Mesenchymal stem cell (in vitro differentiated cells and primary cell): ENCODE results near the gene LGR6.

Experiments used
- DNase-seq: peaks from one replicate; pipeline ENCODE4 v3.0.0-alpha.2; 2013
- H2AFZ ChIP-seq: one replicate; pipeline ENCODE4 v1.6.1; 2013; ENCODE audit warnings: low read depth, mild to moderate bottlenecking, control low read depth, inconsistent platforms, low read length, moderate library complexity
- H2AK5ac ChIP-seq: 2 replicates; pipeline ENCODE4 v1.6.1; 2013; ENCODE audit warnings: low read length, moderate library complexity, mild to moderate bottlenecking, inconsistent platforms; ENCODE audit not compliant: severe bottlenecking
- H2BK120ac ChIP-seq: one replicate; pipeline ENCODE4 v1.6.1; 2013; ENCODE audit warnings: low read depth, mild to moderate bottlenecking, inconsistent platforms, low read length, moderate library complexity
- H2BK12ac ChIP-seq, 2 experiments: one replicate each; pipeline ENCODE4 v1.6.1; 2013; ENCODE audit warnings: inconsistent platforms in 2 of 2, low read length in 2 of 2, mild to moderate bottlenecking in 2 of 2, moderate library complexity in 2 of 2, control low read depth in 1 of 2
- H2BK15ac ChIP-seq: one replicate; pipeline ENCODE4 v1.6.1; 2013; ENCODE audit warnings: mild to moderate bottlenecking, low read depth, inconsistent platforms; ENCODE audit not compliant: poor library complexity, severe bottlenecking
- H2BK5ac ChIP-seq: 2 replicates; pipeline ENCODE4 v1.6.1; 2013; ENCODE audit warnings: low read depth, mild to moderate bottlenecking, low read length, control low read depth, inconsistent platforms; ENCODE audit not compliant: poor library complexity, severe bottlenecking
- H3K14ac ChIP-seq, 2 experiments: one replicate each; pipeline ENCODE4 v1.6.1; 2013; ENCODE audit warnings: inconsistent platforms in 2 of 2, low read length in 2 of 2, control low read depth in 1 of 2, mild to moderate bottlenecking in 1 of 2, moderate library complexity in 1 of 2
- H3K18ac ChIP-seq, 2 experiments: one replicate each; pipeline ENCODE4 v1.6.1; 2013; ENCODE audit warnings: inconsistent platforms in 2 of 2, low read length in 2 of 2, control low read depth in 1 of 2, low read depth in 1 of 2, mild to moderate bottlenecking in 1 of 2
- H3K23ac ChIP-seq, 2 experiments: one replicate each; pipeline ENCODE4 v1.6.1; 2013; ENCODE audit warnings: inconsistent platforms in 2 of 2, low read length in 2 of 2, mild to moderate bottlenecking in 2 of 2, moderate library complexity in 2 of 2, control low read depth in 1 of 2
- H3K27ac ChIP-seq: 2 replicates; pipeline ENCODE4 v1.5.1; 2013; ENCODE audit warnings: mild to moderate bottlenecking, moderate library complexity, low read length, control low read depth, inconsistent platforms; ENCODE audit not compliant: poor library complexity, severe bottlenecking
- H3K27me3 ChIP-seq, 2 experiments: 2 replicates each; pipeline versions ENCODE4 v1.6.1 to v1.7.0; 2013; ENCODE audit warnings: low read length in 2 of 2, mild to moderate bottlenecking in 2 of 2, moderate library complexity in 2 of 2, control low read depth in 1 of 2, inconsistent platforms in 1 of 2; ENCODE audit not compliant: control insufficient read depth in 1 of 2, insufficient read depth in 1 of 2
- H3K36me3 ChIP-seq, 2 experiments: 2 replicates each; pipeline versions ENCODE4 v1.6.1 to v1.7.0; 2013; ENCODE audit warnings: low read length in 2 of 2, control low read depth in 1 of 2, inconsistent platforms in 1 of 2, low read depth in 1 of 2, mild to moderate bottlenecking in 1 of 2; ENCODE audit not compliant: insufficient read depth in 2 of 2, control insufficient read depth in 1 of 2
- H3K4ac ChIP-seq, 2 experiments: one replicate each; pipeline ENCODE4 v1.6.1; 2013; ENCODE audit warnings: inconsistent platforms in 2 of 2, low read length in 2 of 2, mild to moderate bottlenecking in 2 of 2, moderate library complexity in 2 of 2, control low read depth in 1 of 2, low read depth in 1 of 2
- H3K4me1 ChIP-seq: 2 replicates; pipeline ENCODE4 v1.6.1; 2013; ENCODE audit warnings: low read depth, low read length, control low read depth; ENCODE audit not compliant: control insufficient read depth, insufficient read depth
- H3K4me2 ChIP-seq: 2 replicates; pipeline ENCODE4 v1.6.1; 2013; ENCODE audit warnings: low read length, mild to moderate bottlenecking, inconsistent platforms; ENCODE audit not compliant: poor library complexity, severe bottlenecking
- H3K4me3 ChIP-seq, 2 experiments: 2 replicates each; pipeline versions ENCODE4 v1.5.1 to v1.7.0; 2013; ENCODE audit warnings: low read length in 2 of 2, mild to moderate bottlenecking in 2 of 2, control low read depth in 1 of 2, low read depth in 1 of 2; ENCODE audit not compliant: insufficient read depth in 1 of 2
- H3K79me1 ChIP-seq: replicated peaks from 2 replicates; pipeline ENCODE4 v1.6.1; 2013; ENCODE audit warnings: mild to moderate bottlenecking, control low read depth, low read length, inconsistent platforms; ENCODE audit not compliant: poor library complexity, severe bottlenecking
- H3K9ac ChIP-seq: 2 replicates; pipeline ENCODE4 v1.7.0; 2013; ENCODE audit warnings: mild to moderate bottlenecking, low read length, moderate library complexity
- H3K9me3 ChIP-seq: 2 replicates; pipeline ENCODE4 v1.7.0; 2013; ENCODE audit warnings: mild to moderate bottlenecking, low read length; ENCODE audit not compliant: control insufficient read depth
- H4K8ac ChIP-seq: one replicate; pipeline ENCODE4 v1.6.1; 2013; ENCODE audit warnings: inconsistent platforms, mild to moderate bottlenecking, low read length, moderate library complexity
- H4K91ac ChIP-seq: one replicate; pipeline ENCODE4 v1.6.1; 2013; ENCODE audit warnings: mild to moderate bottlenecking, low read length, inconsistent platforms
- WGBS: methylation state at CpG from one replicate; pipeline ENCODE4 v1.1.7; 2013; ENCODE audit warnings: mixed read lengths; 5-methylcytosine and 5-hydroxymethylcytosine counted together

The LGR6 gene

GRCh38 chr1:202279806-202280205 is 86.2 kb downstream of the LGR6 start:
- Histone ChIP-seq H2BK120ac (no peak overlapping the region), H3K27me3 (peaks cover 0 to 80% of the 10 kb centered on the region in 2 experiments), H4K91ac (no peak overlapping the region), H3K4me1 (peaks cover 35% of the 10 kb centered on the region), H3K4me3 (no peak overlapping the region), H2BK5ac (no peak overlapping the region), H3K18ac (no peak overlapping the region), H3K4me2 (no peak overlapping the region), H3K4ac (no peak overlapping the region), H3K79me1 (no peaks in the 10 kb centered on the region), H2BK15ac (no peak overlapping the region), H2BK12ac (no peak overlapping the region), H4K8ac (no peak overlapping the region), H3K27ac (no peak overlapping the region), H3K14ac (no peak overlapping the region), H2AFZ (no peak overlapping the region), H3K36me3 (no peaks in the 10 kb centered on the region), H3K9ac (no peak overlapping the region), H2AK5ac (peak overlapping the region; percentile 68), H3K9me3 (no peaks in the 10 kb centered on the region), H3K23ac (no peak overlapping the region)
- DNase-seq: peak; percentile 13
- WGBS: 65% methylated on average over 2 of the region's 2 CpGs

- peaks cover 36% of the 10 kb centered on the region for H3K4me1 ChIP-seq
- no peaks in the 10 kb centered on the region for H3K9me3 ChIP-seq
- no peak overlapping the region for H4K8ac ChIP-seq
- H2BK5ac ChIP-seq: no peak overlapping the region
- H3K27me3 ChIP-seq: peaks cover 0 to 78% of the 10 kb centered on the region in 2 experiments
- no peaks in the 10 kb centered on the region for H3K36me3 ChIP-seq
- peak overlapping the region; percentile 89 for H2AK5ac ChIP-seq
- no peak overlapping the region for H2BK120ac ChIP-seq
- no peak overlapping the region for H3K4me2 ChIP-seq
- no peak overlapping the region for H3K18ac ChIP-seq
- H3K79me1 ChIP-seq: no peaks in the 10 kb centered on the region
- no peak overlapping the region for H2AFZ ChIP-seq
- H3K23ac ChIP-seq: no peak overlapping the region
- no peak overlapping the region for H2BK15ac ChIP-seq
- DNase-seq: no peak
- no peak overlapping the region for H3K14ac ChIP-seq
- peak overlapping the region; percentile 50 for H3K27ac ChIP-seq
- H3K9ac ChIP-seq: no peak overlapping the region
- H4K91ac ChIP-seq: no peak overlapping the region
- peak overlapping the region in 1 of 2 experiments; percentile 31 for H2BK12ac ChIP-seq
- whole genome bisulfite sequencing: 83% methylated on average over 7 of the region's 7 CpGs
- no peak overlapping the region for H3K4me3 ChIP-seq
- no peak overlapping the region for H3K4ac ChIP-seq
These were observed 87.0 kb downstream of the LGR6 start for GRCh38 chr1:202280595-202280994.

GRCh38 chr1:202281316-202282024 is 87.9 kb downstream of the LGR6 start:
- H3K4ac ChIP-seq: no peak overlapping the region
- H3K9me3 ChIP-seq: no peaks in the 10 kb centered on the region
- WGBS: 15% methylated on average over 3 of the region's 5 CpGs
- peak overlapping the region; percentile 78 for H2AK5ac ChIP-seq
- peaks cover 0 to 78% of the 10 kb centered on the region in 2 experiments for H3K27me3 ChIP-seq
- peak overlapping the region; percentile 45 for H4K91ac ChIP-seq
- peak overlapping the region; percentile 86 for H3K27ac ChIP-seq
- peak overlapping the region in 1 of 2 experiments; percentile 35 for H3K18ac ChIP-seq
- H3K36me3 ChIP-seq: no peaks in the 10 kb centered on the region
- no peak overlapping the region for H3K14ac ChIP-seq
- no peak overlapping the region for H3K4me3 ChIP-seq
- H2BK5ac ChIP-seq: peak overlapping the region; percentile 31
- no peaks in the 10 kb centered on the region for H3K79me1 ChIP-seq
- peak overlapping the region; percentile 47 for H3K4me2 ChIP-seq
- no peak overlapping the region for H2AFZ ChIP-seq
- peak overlapping the region; percentile 13 for H2BK15ac ChIP-seq
- peaks cover 36% of the 10 kb centered on the region for H3K4me1 ChIP-seq
- peak overlapping the region; percentile 67 for H4K8ac ChIP-seq
- peak overlapping the region; percentile 50 for H2BK120ac ChIP-seq
- H3K23ac ChIP-seq: no peak overlapping the region
- no peak overlapping the region for H3K9ac ChIP-seq
- H2BK12ac ChIP-seq: peak overlapping the region; percentile 15 to 52
- DNase-seq: peak; percentile 51

GRCh38 chr1:202282025-202282371 is 88.4 kb downstream of the LGR6 start:
- Histone ChIP-seq H3K18ac (peak overlapping the region in 1 of 2 experiments; percentile 67), H3K27ac (peak overlapping the region; percentile 86), H2AFZ (no peak overlapping the region), H3K9me3 (no peaks in the 10 kb centered on the region), H3K4me1 (peaks cover 39% of the 10 kb centered on the region), H2BK120ac (no peak overlapping the region), H3K27me3 (peaks cover 0 to 77% of the 10 kb centered on the region in 2 experiments), H3K79me1 (no peaks in the 10 kb centered on the region), H3K36me3 (no peaks in the 10 kb centered on the region), H2AK5ac (peak overlapping the region; percentile 78), H2BK12ac (peak overlapping the region; percentile 33 to 52), H3K23ac (no peak overlapping the region), H2BK5ac (peak overlapping the region; percentile 15), H4K91ac (peak overlapping the region; percentile 45), H3K14ac (no peak overlapping the region), H3K4ac (no peak overlapping the region), H3K4me2 (no peak overlapping the region), H2BK15ac (peak overlapping the region; percentile 13), H3K9ac (no peak overlapping the region), H3K4me3 (no peak overlapping the region), H4K8ac (peak overlapping the region; percentile 67)
- no peak for DNase-seq
- whole genome bisulfite sequencing: 78% methylated on average over 5 of the region's 5 CpGs
